ENCODE data around the gene RETREG3.
"Not testable (repeated sequence)": the region's sequence is repeated elsewhere in the genome, so short reads cannot be mapped to it uniquely, and the experiment has no call there.

The RETREG3 gene

DNA sequence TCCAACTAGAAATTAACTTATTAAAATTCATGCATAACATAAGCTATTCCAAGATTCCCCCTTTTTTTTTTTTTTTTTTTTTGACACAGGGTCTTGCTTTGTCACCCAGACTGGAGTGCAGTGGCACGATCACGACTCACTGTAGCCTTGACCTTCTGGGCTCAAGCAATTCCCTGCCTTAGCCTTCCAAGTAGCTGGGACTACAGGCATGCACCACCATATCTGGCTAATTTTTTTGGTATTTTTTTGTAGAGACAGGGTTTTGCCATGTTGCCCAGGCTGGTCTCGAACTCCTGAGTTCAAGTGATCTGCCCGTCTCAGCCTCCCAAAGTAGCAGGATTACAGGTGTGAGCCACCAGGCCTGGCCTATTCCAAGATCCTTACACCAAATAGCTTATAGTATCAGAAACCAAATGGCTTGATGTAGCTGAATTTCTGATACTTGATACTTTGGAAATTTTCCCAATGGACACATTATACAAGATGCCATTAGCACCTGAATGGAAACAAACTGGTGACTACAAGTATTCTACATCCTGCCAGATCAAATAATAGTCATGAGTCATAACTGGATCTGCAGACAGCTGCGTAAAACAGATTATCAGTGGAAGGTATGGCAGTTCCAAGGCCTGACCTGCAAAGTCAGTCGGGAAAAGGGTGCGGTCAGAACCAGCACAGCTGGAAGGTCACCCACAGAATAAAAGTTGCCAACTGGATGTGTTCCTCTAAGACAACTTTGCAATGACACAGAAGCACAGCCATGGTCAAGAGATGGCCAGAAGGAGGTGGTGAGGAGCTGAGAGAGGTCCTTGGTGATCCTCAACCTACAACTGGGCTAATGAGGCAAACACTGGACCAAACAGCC is 14.8 kb upstream of the RETREG3 start:
- no peak for TF ChIP-seq CTCF (IDR thresholded peaks at IDR 0.05; ENCODE audit: insufficient read depth, low read depth, low read length, missing control alignments)
- DNase-seq (ENCODE audit: low read depth), result no peak
- no peak overlapping the region for H3K4me3 ChIP-seq (ENCODE audit: low read depth, low read length)

DNA sequence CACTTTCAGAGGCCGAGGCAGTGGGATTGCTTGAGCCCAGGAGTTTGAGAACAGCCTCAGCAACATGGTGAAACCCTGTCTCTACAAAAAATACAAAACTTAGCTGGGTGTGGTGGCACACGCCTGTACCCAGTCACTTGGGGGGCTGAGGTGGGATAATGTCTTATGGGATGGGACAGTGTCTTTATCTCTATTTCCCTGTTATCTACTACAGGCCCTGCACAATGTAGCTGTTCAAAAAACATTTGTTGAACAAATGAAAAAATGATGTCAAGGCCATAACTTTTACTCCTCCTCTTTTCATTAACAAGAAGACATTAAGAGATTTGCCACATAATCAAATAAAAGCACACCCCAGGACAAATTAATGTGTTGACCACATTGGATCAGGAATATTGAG is 14.1 kb upstream of the RETREG3 start:
- H3K4me3 ChIP-seq (ENCODE audit: low read depth, low read length), result no peak overlapping the region
- DNase-seq (ENCODE audit: low read depth), result no peak
- no peak for TF ChIP-seq CTCF (IDR thresholded peaks at IDR 0.05; ENCODE audit: insufficient read depth, low read depth, low read length, missing control alignments)

- not testable (repeated sequence) for H3K4me3 ChIP-seq (ENCODE audit: low read depth, low read length); DNase-seq (ENCODE audit: low read depth)
These were observed 12.8 kb upstream of the RETREG3 start for GRCh38 chr17:42621987-42622386.

- peak overlapping the region; percentile 62 for H3K4me3 ChIP-seq (ENCODE audit: low read depth, low read length)
- peak; percentile 97 for DNase-seq (ENCODE audit: low read depth)
- TF ChIP-seq CTCF (IDR thresholded peaks at IDR 0.05; ENCODE audit: insufficient read depth, low read depth, low read length, missing control alignments), result peak; percentile 24
These were observed 9.4 kb upstream of the RETREG3 start for GRCh38 chr17:42618442-42619150.

GRCh38 chr17:42617956-42618431 is 8.8 kb upstream of the RETREG3 start:
- H3K4me3 ChIP-seq (ENCODE audit: low read depth, low read length), result peak overlapping the region; percentile 62
- no peak for TF ChIP-seq CTCF (IDR thresholded peaks at IDR 0.05; ENCODE audit: insufficient read depth, low read depth, low read length, missing control alignments)
- peak; percentile 83 for DNase-seq (ENCODE audit: low read depth)

- no peak for TF ChIP-seq CTCF (IDR thresholded peaks at IDR 0.05; ENCODE audit: insufficient read depth, low read depth, low read length, missing control alignments)
- no peak overlapping the region for H3K4me3 ChIP-seq (ENCODE audit: low read depth, low read length)
- DNase-seq (ENCODE audit: low read depth), result no peak
These were observed 4.6 kb upstream of the RETREG3 start for GRCh38 chr17:42613699-42614295.

- H3K4me3 ChIP-seq (ENCODE audit: low read depth, low read length), result no peak overlapping the region
- DNase-seq (ENCODE audit: low read depth), result no peak
- TF ChIP-seq CTCF (IDR thresholded peaks at IDR 0.05; ENCODE audit: insufficient read depth, low read depth, low read length, missing control alignments), result no peak
These were observed 2.8 kb upstream of the RETREG3 start for GRCh38 chr17:42612013-42612412.

DNA sequence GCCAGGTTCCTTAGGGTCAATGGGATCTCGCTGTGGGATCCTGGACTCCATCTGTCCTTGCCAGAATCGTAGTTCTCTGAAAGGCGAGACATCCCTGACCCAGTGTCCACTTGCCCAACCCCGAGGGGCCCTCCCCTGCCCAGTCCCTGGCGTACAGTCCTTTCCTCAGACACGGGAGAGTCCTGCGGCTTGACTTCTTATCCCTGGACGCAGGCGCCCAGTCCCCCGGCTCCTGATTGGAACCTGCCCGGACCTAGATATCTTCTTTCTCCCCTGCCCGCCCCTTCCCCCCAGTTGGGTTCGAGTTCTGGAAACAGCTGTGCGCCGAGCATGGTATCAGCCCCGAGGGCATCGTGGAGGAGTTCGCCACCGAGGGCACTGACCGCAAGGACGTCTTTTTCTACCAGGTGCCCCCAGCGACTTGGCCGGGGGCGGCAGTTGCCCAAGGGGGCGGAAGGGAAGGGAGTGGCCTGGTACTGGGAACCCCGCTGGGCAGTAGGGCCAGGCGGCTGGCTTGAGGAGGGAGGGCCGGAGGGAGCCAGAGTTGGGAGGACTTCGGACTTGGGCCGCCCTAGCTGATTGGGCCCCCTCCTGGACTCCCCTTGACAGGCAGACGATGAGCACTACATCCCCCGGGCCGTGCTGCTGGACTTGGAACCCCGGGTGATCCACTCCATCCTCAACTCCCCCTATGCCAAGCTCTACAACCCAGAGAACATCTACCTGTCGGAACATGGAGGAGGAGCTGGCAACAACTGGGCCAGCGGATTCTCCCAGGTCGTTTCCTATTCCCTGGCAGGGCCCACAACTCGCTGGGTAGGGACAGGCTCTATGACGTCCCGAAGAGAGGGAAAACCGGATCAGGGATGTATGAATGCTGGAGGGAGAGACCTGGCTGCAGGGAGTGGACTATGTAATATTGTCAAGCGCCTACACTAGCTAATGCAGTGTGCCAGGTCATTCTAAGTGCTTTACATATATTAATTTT is 934 bp upstream of the RETREG3 start:
- peak overlapping the region; percentile 100 for H3K4me3 ChIP-seq (ENCODE audit: low read depth, low read length)
- peak; percentile 18 for DNase-seq (ENCODE audit: low read depth)
